HPDE6-E6E7 (cell line): Measurements from ENCODE around the gene AIMP1.
A peak's percentile ranks its signal among the peaks of the same experiment; 100 is the strongest.
"Not testable (repeated sequence)": the region's sequence is repeated elsewhere in the genome, so short reads cannot be mapped to it uniquely, and the experiment has no call there.

Experiments used
- DNase-seq: peaks from one replicate; pipeline ENCODE4 v3.0.0; 2011; ENCODE audit warnings: missing footprints; ENCODE audit errors: extremely low spot score

The AIMP1 gene

GRCh38 chr4:106347167-106347566 lies 30.8 kb downstream of the AIMP1 start:
- DNase-seq: no peak

GRCh38 chr4:106351016-106351415 lies 34.7 kb downstream of the AIMP1 start:
- no peak for DNase-seq

- no peak for DNase-seq
These were observed 37.4 kb downstream of the AIMP1 start for GRCh38 chr4:106353786-106354185.

- DNase-seq: no peak
These were observed 38.8 kb downstream of the AIMP1 start for GRCh38 chr4:106355193-106355592.

GRCh38 chr4:106358899-106359298 lies 42.5 kb downstream of the AIMP1 start:
- no peak for DNase-seq

GRCh38 chr4:106362086-106362825 lies 45.9 kb downstream of the AIMP1 start:
- DNase-seq: no peak

GRCh38 chr4:106364282-106364681 lies 47.9 kb downstream of the AIMP1 start:
- no peak for DNase-seq

GRCh38 chr4:106365613-106366012 lies 49.3 kb downstream of the AIMP1 start:
- DNase-seq: peak; percentile 64

GRCh38 chr4:106366026-106366425 lies 49.7 kb downstream of the AIMP1 start:
- DNase-seq: peak; percentile 1

GRCh38 chr4:106367072-106367471 lies 50.7 kb downstream of the AIMP1 start:
- no peak for DNase-seq

- no peak for DNase-seq
These were observed 52.3 kb downstream of the AIMP1 start, which contains the start of gene GIMD1 for GRCh38 chr4:106368678-106369077. Gene GIMD1, minus strand, starts transcription at chr4:106368778. Its CDS starts 1,343 bp downstream, at chr4:106367435.

GRCh38 chr4:106369456-106370060 lies 53.2 kb downstream of the AIMP1 start:
- DNase-seq: peak; percentile 14

GRCh38 chr4:106370214-106370613 lies 53.9 kb downstream of the AIMP1 start:
- no peak for DNase-seq

GRCh38 chr4:106371161-106371560 lies 54.8 kb downstream of the AIMP1 start:
- no peak for DNase-seq

GRCh38 chr4:106373026-106373425 lies 56.7 kb downstream of the AIMP1 start:
- DNase-seq: no peak

- DNase-seq: no peak
These were observed 63.8 kb downstream of the AIMP1 start for GRCh38 chr4:106380179-106380578.

- no peak for DNase-seq
These were observed 68.5 kb downstream of the AIMP1 start for GRCh38 chr4:106384878-106385277.

GRCh38 chr4:106385853-106386393 lies 69.6 kb downstream of the AIMP1 start:
- no peak for DNase-seq

GRCh38 chr4:106395582-106395981 lies 79.2 kb downstream of the AIMP1 start:
- DNase-seq: no peak

GRCh38 chr4:106398898-106399297 lies 82.5 kb downstream of the AIMP1 start:
- DNase-seq: not testable (repeated sequence)
